Memory B cell (primary cell): ENCODE data around the gene PPP5C.
"Not testable (repeated sequence)": the region's sequence is repeated elsewhere in the genome, so short reads cannot be mapped to it uniquely, and the experiment has no call there.

Experiments
- ATAC-seq: fragments of 150-1000 bp; cut with Tn5 transposase; 2 replicates; pipeline ENCODE4 v1.10.0; 2021; ENCODE audit warnings: low read depth, mild to moderate bottlenecking, moderate library complexity
- DNase-seq, 2 donors: peaks; one replicate each; pipeline ENCODE4 v3.0.0; 2022; ENCODE audit warnings: low spot score in 2 of 2
- H3K27ac Mint-ChIP-seq: one replicate; pipeline ENCODE4 v1.8.0; 2022; ENCODE audit warnings: mild to moderate bottlenecking, moderate library complexity, mixed read lengths
- H3K27me3 Mint-ChIP-seq: one replicate; pipeline ENCODE4 v1.8.0; 2022; ENCODE audit warnings: mixed read lengths
- H3K36me3 Mint-ChIP-seq: one replicate; pipeline ENCODE4 v1.8.0; 2022; ENCODE audit warnings: mild to moderate bottlenecking, mixed read lengths
- H3K4me1 Mint-ChIP-seq: one replicate; pipeline ENCODE4 v1.8.0; 2022; ENCODE audit warnings: mixed read lengths
- H3K4me3 Mint-ChIP-seq: one replicate; pipeline ENCODE4 v1.8.0; 2022; ENCODE audit warnings: mild to moderate bottlenecking, moderate library complexity, mixed read lengths
- H3K9me3 Mint-ChIP-seq: one replicate; pipeline ENCODE4 v1.8.0; 2022; ENCODE audit warnings: mixed read lengths

Gene PPP5C, protein sequence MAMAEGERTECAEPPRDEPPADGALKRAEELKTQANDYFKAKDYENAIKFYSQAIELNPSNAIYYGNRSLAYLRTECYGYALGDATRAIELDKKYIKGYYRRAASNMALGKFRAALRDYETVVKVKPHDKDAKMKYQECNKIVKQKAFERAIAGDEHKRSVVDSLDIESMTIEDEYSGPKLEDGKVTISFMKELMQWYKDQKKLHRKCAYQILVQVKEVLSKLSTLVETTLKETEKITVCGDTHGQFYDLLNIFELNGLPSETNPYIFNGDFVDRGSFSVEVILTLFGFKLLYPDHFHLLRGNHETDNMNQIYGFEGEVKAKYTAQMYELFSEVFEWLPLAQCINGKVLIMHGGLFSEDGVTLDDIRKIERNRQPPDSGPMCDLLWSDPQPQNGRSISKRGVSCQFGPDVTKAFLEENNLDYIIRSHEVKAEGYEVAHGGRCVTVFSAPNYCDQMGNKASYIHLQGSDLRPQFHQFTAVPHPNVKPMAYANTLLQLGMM

GRCh38 chr19:46346821-46347571, at the start of gene PPP5C:
PPP5C (plus strand) TSS chr19:46347087; CDS start chr19:46347097, 10 bp downstream.
- Mint-ChIP-seq H3K4me3 (peak within 1 kb of the TSS; percentile 93), H3K9me3 (no peaks in the 10 kb centered on the region), H3K27me3 (peaks cover 5% of the 10 kb centered on the region), H3K4me1 (peaks cover 39% of the 10 kb centered on the region), H3K36me3 (peaks cover 5% of the 10 kb centered on the region), H3K27ac (peak within 1 kb of the TSS; percentile 89)
- DNase-seq: peak; percentile 78 to 81
- ATAC-seq: peak; percentile 76

DNA sequence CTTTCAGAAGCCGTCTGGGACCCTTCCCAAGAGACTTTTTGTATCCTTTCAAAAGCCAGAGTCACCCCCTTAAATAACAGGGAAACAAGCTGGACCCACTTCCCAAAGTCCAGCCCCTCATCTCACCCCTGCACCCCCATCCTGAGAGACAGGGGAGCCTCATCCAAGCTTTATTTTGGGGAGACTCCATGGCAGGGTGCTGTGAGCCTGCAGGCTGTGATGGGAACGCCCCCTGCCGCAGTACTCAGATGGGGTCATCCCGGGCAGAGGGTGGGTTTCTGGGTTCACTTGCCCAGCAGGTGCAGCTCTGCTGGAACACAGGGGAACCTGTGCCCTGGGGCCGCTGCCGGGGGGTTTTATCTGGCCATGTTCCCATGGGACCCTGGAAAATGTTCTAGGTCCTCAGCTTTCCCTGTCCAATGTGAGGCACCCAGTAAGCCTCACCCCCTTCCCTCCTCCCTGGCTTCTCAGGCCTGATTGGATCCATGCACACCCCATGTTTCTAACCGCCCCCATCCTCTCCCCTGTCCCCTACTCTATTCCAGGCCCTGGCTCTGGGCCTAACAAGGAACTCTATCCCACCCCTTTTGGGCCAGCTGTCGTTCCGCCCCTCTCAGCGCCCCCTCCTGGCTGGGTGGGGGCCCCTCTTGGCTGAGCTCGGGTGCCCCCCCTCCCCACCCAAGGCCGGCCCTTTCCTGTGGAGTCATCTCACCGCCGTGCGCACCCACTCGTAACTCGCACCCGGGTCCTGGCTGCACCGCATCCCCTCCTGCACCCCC, 49.0 kb upstream of the PPP5C start:
- H3K27ac Mint-ChIP-seq: no peak overlapping the region
- no peak for ATAC-seq
- no peak for DNase-seq
- H3K4me1 Mint-ChIP-seq: peaks cover 2% of the 10 kb centered on the region
- H3K27me3 Mint-ChIP-seq: peaks cover 25% of the 10 kb centered on the region
- H3K9me3 Mint-ChIP-seq: peaks cover 4% of the 10 kb centered on the region
- no peak overlapping the region for H3K4me3 Mint-ChIP-seq
- H3K36me3 Mint-ChIP-seq: peaks cover 1% of the 10 kb centered on the region

- Mint-ChIP-seq H3K4me1 (peaks cover 2% of the 10 kb centered on the region), H3K4me3 (no peak overlapping the region), H3K36me3 (peaks cover 1% of the 10 kb centered on the region), H3K27ac (no peak overlapping the region), H3K9me3 (peaks cover 4% of the 10 kb centered on the region), H3K27me3 (peaks cover 25% of the 10 kb centered on the region)
- ATAC-seq: no peak
- DNase-seq: no peak
Measured at GRCh38 chr19:46298479-46299003, 48.3 kb upstream of the PPP5C start.

- peaks cover 25% of the 10 kb centered on the region for H3K27me3 Mint-ChIP-seq
- peaks cover 1% of the 10 kb centered on the region for H3K36me3 Mint-ChIP-seq
- H3K4me1 Mint-ChIP-seq: peaks cover 2% of the 10 kb centered on the region
- DNase-seq (no peak), ATAC-seq (no peak)
- no peak overlapping the region for H3K4me3 Mint-ChIP-seq
- H3K27ac Mint-ChIP-seq: no peak overlapping the region
- H3K9me3 Mint-ChIP-seq: peaks cover 4% of the 10 kb centered on the region
Measured at GRCh38 chr19:46299004-46299509, 47.8 kb upstream of the PPP5C start.

DNA sequence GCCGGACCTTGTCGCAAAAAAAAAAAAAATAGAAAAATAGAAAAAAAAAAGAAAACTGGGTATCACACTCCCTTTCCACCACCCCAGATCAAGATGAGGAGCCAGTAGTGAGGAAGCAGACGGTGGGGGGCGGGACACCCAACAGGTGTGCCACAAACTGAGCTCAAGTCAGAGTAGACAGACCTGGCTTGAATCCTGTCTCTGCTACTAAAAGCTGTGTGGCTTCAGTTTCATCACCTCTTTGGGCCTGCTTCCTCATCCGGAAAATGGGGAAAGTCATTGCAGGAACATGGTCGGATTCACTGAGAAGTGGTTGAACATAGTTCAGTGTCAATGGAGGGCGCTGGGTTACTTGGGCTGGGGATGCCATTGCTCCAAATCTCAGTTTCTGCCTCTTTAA, 47.2 kb upstream of the PPP5C start:
- H3K27ac Mint-ChIP-seq: no peak overlapping the region

GRCh38 chr19:46303322-46303690, 43.6 kb upstream of the PPP5C start:
- no peak overlapping the region for H3K4me3 Mint-ChIP-seq
- no peak overlapping the region for H3K27ac Mint-ChIP-seq
- DNase-seq (no peak), ATAC-seq (no peak)
- peaks cover 9% of the 10 kb centered on the region for H3K9me3 Mint-ChIP-seq
- H3K4me1 Mint-ChIP-seq: no peaks in the 10 kb centered on the region
- H3K36me3 Mint-ChIP-seq: peaks cover 2% of the 10 kb centered on the region
- H3K27me3 Mint-ChIP-seq: peaks cover 7% of the 10 kb centered on the region

More for the DNA sequence above, 47.2 kb upstream of the PPP5C start:
- DNase-seq: no peak
- peaks cover 2% of the 10 kb centered on the region for H3K4me1 Mint-ChIP-seq
- no peak overlapping the region for H3K4me3 Mint-ChIP-seq
- peaks cover 1% of the 10 kb centered on the region for H3K36me3 Mint-ChIP-seq
- H3K9me3 Mint-ChIP-seq: peaks cover 3% of the 10 kb centered on the region
- H3K27me3 Mint-ChIP-seq: peaks cover 21% of the 10 kb centered on the region
- no peak for ATAC-seq

DNA sequence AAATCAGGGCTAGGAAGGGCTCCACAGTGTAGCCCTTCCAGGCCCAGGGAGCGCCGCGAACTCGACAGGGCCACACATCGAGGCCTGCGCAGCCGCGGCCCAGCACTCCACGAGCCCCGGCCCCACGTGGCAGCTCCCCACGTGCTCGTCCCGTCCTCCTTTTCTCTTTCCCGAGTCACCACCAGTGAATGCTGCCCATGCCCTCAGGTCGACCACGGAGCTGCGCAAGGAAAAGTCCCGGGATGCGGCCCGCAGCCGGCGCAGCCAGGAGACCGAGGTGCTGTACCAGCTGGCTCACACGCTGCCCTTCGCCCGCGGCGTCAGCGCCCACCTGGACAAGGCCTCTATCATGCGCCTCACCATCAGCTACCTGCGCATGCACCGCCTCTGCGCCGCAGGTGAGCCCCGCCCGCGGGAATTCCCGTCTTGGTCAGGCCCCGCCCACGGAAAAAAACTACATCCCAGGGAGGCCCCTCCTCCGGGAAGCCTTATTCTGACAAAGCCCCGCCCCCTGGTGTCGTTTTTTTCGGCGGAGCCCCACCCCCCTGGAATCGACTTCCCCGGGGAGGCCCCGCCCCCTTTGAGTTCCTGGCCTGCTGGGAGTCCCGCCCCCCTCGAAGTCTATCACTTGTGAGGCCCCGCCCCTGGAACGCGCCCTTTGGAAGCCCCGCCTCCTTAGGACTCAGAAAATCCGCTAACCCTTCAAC, 43.0 kb upstream of the PPP5C start:
- Mint-ChIP-seq H3K27ac (no peak overlapping the region), H3K36me3 (peaks cover 2% of the 10 kb centered on the region), H3K9me3 (peaks cover 9% of the 10 kb centered on the region), H3K27me3 (peaks cover 2% of the 10 kb centered on the region), H3K4me3 (no peak overlapping the region), H3K4me1 (no peaks in the 10 kb centered on the region)
- ATAC-seq: no peak
- no peak for DNase-seq

GRCh38 chr19:46306501-46306900, 40.4 kb upstream of the PPP5C start:
- no peak overlapping the region for H3K27ac Mint-ChIP-seq
- H3K4me3 Mint-ChIP-seq: no peak overlapping the region
- peaks cover 8% of the 10 kb centered on the region for H3K27me3 Mint-ChIP-seq
- ATAC-seq: no peak
- H3K36me3 Mint-ChIP-seq: peaks cover 2% of the 10 kb centered on the region
- H3K9me3 Mint-ChIP-seq: peaks cover 9% of the 10 kb centered on the region
- no peak for DNase-seq
- no peaks in the 10 kb centered on the region for H3K4me1 Mint-ChIP-seq

GRCh38 chr19:46308510-46308909, 38.4 kb upstream of the PPP5C start:
- H3K27ac Mint-ChIP-seq: no peak overlapping the region
- H3K9me3 Mint-ChIP-seq: peaks cover 9% of the 10 kb centered on the region
- no peak overlapping the region for H3K4me3 Mint-ChIP-seq
- H3K36me3 Mint-ChIP-seq: peaks cover 2% of the 10 kb centered on the region
- ATAC-seq (no peak), DNase-seq (no peak)
- no peaks in the 10 kb centered on the region for H3K4me1 Mint-ChIP-seq
- peaks cover 10% of the 10 kb centered on the region for H3K27me3 Mint-ChIP-seq

DNA sequence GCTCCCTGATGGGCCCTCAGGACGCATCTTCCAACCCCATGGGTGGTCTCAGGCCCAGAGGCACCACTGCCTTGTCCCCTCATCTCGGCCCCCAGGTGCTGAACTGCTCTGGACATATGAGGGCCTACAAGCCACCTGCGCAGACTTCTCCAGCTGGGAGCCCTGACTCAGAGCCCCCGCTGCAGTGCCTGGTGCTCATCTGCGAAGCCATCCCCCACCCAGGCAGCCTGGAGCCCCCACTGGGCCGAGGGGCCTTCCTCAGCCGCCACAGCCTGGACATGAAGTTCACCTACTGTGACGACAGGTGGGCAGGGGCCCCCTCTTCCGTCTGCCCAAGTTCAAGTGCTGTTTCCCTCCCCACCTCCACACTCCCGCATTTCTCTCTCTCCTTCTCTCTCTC, 37.8 kb upstream of the PPP5C start:
- DNase-seq: no peak
- Mint-ChIP-seq H3K4me3 (no peak overlapping the region), H3K36me3 (peaks cover 2% of the 10 kb centered on the region), H3K4me1 (no peaks in the 10 kb centered on the region), H3K9me3 (peaks cover 9% of the 10 kb centered on the region), H3K27me3 (peaks cover 10% of the 10 kb centered on the region), H3K27ac (no peak overlapping the region)
- no peak for ATAC-seq

DNA sequence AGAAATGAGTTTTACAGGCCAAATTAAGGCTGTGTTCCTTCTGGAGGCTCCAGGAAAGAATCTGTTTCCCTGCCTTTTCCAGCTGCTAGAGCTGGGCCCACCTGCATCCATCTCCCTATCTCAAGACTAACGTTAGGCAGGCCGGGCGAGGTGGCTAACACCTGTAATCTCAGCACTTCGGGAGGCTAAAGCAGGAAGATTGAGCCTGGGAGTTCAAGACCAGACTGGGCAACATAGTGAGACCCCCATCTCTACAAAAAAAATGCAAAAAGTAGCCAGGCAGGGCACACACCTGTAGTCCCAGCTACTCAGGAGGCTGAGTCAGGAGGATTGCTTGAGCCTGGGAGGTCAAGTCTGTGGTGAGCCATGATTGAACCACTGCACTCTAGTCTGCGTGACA, 35.4 kb upstream of the PPP5C start:
- no peak overlapping the region for H3K27ac Mint-ChIP-seq
- DNase-seq (no peak), ATAC-seq (no peak)
- H3K4me3 Mint-ChIP-seq: no peak overlapping the region
- H3K36me3 Mint-ChIP-seq: no peaks in the 10 kb centered on the region
- H3K4me1 Mint-ChIP-seq: no peaks in the 10 kb centered on the region
- H3K9me3 Mint-ChIP-seq: peaks cover 3% of the 10 kb centered on the region
- H3K27me3 Mint-ChIP-seq: peaks cover 10% of the 10 kb centered on the region

GRCh38 chr19:46313540-46314469, 33.1 kb upstream of the PPP5C start:
- DNase-seq, H3K4me1 Mint-ChIP-seq, H3K9me3 Mint-ChIP-seq, H3K27ac Mint-ChIP-seq, H3K36me3 Mint-ChIP-seq, ATAC-seq, H3K4me3 Mint-ChIP-seq: not testable (repeated sequence)
- peaks cover 13% of the 10 kb centered on the region for H3K27me3 Mint-ChIP-seq
